Measurements from ENCODE around the gene PDS5A.
"Not testable (repeated sequence)": the region's sequence is repeated elsewhere in the genome, so short reads cannot be mapped to it uniquely, and the experiment has no call there.

GRCh38 chr4:39792976-39793375, 184.7 kb downstream of the PDS5A start:
- TF ChIP-seq CTCF, POLR2A (IDR thresholded peaks at IDR 0.05): not testable (repeated sequence)

Data from heart left ventricle (tissue), 13 donors.